NCI-H748 (cell line): Measurements from ENCODE around the gene SND1.

ENCODE experiments used
- DNase-seq: peaks from one replicate; lab custom pipeline; 2025; ENCODE audit not compliant: unreplicated experiment; lab: John Stamatoyannopoulos, UW

Gene SND1

GRCh38 chr7:128032605-128033235 is 380.7 kb downstream of the SND1 start:
- DNase-seq, result peak; percentile 42

GRCh38 chr7:128033246-128033645 is 381.3 kb downstream of the SND1 start:
- DNase-seq, result no peak

- no peak for DNase-seq
Measured at GRCh38 chr7:128034825-128035224, 382.8 kb downstream of the SND1 start.

GRCh38 chr7:128035712-128036111 is 383.7 kb downstream of the SND1 start:
- peak; percentile 64 for DNase-seq

- DNase-seq, result no peak
Measured at GRCh38 chr7:128036226-128036940, 384.4 kb downstream of the SND1 start.

- no peak for DNase-seq
Measured at GRCh38 chr7:128037081-128037480, 385.1 kb downstream of the SND1 start.

- no peak for DNase-seq
Measured at GRCh38 chr7:128037880-128038619, 386.1 kb downstream of the SND1 start.

GRCh38 chr7:128039544-128039953 is 387.6 kb downstream of the SND1 start:
- DNase-seq, result no peak

- no peak for DNase-seq
Measured at GRCh38 chr7:128040205-128040604, 388.2 kb downstream of the SND1 start.

GRCh38 chr7:128041203-128041602 is 389.2 kb downstream of the SND1 start:
- no peak for DNase-seq

GRCh38 chr7:128042012-128042411 is 390.0 kb downstream of the SND1 start:
- DNase-seq, result no peak

GRCh38 chr7:128044064-128044463 is 392.1 kb downstream of the SND1 start:
- no peak for DNase-seq

- no peak for DNase-seq
Measured at GRCh38 chr7:128045158-128045557, 393.2 kb downstream of the SND1 start.

- DNase-seq, result no peak
Measured at GRCh38 chr7:128045766-128046165, 393.8 kb downstream of the SND1 start.

GRCh38 chr7:128052404-128052803 is 400.4 kb downstream of the SND1 start:
- DNase-seq, result peak; percentile 31

- DNase-seq, result peak; percentile 84
Measured at GRCh38 chr7:128053023-128053422, 401.0 kb downstream of the SND1 start.

- no peak for DNase-seq
Measured at GRCh38 chr7:128053991-128054390, 402.0 kb downstream of the SND1 start.

- no peak for DNase-seq
Measured at GRCh38 chr7:128054511-128054910, 402.5 kb downstream of the SND1 start.

- DNase-seq, result no peak
Measured at GRCh38 chr7:128055637-128056036, 403.6 kb downstream of the SND1 start.

- DNase-seq, result no peak
Measured at GRCh38 chr7:128056901-128057300, 404.9 kb downstream of the SND1 start.

GRCh38 chr7:128057909-128058308 is 405.9 kb downstream of the SND1 start:
- no peak for DNase-seq
